SKM-1 treated with dmso at 0.1 percent for 144 hours (cell line): ENCODE results near the gene KIAA0319L.

ENCODE experiments used
- DNase-seq: peaks from one replicate; lab custom pipeline; 2025; ENCODE audit not compliant: unreplicated experiment; lab: John Stamatoyannopoulos, UW

The KIAA0319L gene

DNA sequence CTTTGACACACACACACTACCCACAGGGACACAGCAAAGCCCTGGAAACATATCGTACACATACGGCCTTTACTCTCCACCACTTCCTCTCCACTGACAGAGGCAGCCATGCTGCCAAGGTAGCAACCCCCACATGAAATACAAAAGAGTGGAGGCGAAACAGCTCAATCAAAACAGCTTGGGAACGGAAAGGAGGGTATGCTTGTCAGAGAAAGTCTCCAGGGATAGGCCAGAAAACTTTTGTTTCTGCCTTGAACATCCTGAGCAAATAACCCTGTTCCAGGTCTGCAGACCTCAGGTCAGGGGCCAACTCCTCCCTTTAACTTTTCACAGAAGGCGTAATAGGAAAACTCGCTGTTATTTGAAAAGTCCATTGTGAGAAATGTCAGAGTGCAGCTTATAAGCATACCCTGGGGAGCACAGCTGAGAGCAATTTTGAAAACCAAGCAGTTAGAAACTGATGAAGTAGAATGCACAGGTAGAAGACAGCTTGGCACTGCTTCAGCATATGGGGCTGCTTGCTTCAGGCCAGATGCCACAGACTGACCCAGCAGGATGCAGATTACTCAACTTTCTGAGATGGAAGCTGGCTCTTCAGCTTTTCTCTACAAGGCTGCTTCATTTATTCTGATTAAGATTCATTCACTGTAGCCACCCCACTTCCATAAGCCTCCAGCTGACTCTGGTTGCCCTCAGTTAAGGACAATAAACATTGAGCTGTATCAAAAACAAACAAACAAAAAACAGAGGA, 18.0 kb downstream of the KIAA0319L start:
- DNase-seq, result no peak

GRCh38 chr1:35537806-35538205, 19.4 kb downstream of the KIAA0319L start:
- no peak for DNase-seq

DNA sequence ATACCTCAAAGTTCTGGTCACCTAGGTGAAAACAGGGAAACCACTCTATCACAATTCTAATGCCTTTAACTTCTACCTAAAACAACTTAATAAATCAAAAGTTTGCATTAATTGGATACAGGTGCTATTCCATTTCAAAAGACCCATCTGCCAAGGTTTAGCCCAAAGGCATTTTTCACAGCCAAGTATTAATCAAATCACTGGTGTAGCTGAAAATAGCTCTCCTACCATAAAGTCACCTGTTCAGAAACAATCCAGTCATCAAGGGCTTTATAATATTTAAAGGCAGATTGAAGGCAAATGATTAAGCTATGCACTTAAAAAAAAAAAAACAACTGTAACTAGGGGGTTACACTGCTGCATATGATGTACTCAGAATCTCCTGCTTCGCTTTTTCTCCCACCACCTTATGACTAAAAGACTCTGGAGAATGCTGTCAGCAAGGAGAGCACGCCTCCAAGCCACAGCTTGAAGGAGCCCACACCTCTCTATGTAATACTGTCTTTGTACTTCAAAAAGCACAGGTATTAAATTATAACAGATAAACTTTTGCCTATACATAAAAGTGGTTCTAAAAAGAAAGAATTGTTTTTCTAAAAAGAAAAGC, 20.5 kb downstream of the KIAA0319L start:
- no peak for DNase-seq

DNA sequence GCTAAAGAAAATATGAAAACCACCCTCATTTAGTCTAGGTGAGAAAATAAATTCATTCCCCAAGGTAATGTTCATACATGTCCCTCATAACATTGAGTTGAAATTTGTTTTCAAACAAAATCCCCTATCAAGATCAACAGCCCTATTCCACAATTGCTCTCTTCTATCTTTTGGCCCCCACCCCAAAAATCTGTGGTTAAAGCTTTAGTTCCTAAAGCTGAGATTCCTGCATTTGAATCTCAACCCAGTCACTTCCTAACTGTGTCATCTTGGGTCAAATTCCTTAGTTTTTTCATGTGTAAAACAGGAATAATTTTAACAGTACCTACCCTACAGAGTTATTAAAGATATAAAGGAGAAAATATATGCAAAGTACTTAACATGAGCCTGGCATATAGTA, 22.0 kb downstream of the KIAA0319L start:
- no peak for DNase-seq

- no peak for DNase-seq
Measured at GRCh38 chr1:35533586-35533985, 23.6 kb downstream of the KIAA0319L start.

GRCh38 chr1:35532497-35533223, 24.5 kb downstream of the KIAA0319L start:
- DNase-seq, result no peak

DNA sequence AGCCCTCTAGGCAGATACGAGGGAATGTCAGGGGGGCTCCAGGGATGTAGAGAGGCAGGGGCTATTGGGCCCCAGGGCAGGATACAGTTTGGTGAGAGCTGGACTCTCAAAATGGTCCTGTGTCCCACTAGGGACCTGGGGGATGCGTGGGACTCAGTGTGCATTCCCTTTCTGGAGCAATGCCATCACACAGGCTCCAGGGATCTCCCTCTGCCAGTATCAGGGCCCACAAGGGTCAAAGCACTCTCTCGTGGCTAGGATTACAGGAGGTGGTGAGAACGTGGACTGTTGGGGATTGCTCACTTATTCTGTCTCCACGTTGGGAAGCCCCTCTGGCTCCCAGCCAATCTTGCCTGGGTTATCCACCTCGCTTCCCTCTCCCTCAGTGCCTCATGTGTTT, 25.8 kb downstream of the KIAA0319L start:
- DNase-seq, result no peak

DNA sequence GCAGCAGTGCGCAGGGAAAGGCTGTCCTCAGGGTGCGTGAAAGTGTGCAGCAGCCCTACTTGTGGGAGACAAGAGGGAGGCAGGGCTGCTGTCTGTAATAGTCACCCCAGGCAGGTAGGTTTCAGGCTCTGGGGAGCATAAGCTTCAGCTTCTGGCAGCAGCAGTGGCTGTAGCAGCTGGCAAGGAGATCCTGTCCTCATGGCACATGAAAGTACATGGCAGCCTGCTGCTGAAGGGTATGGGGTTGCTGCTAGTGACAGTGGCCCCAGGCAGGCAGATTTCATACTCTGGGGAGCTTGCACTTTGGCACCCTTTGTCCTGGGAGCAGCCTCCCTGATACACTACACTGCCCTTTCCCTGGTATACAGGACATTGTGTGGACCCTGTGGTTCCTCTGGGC, 26.3 kb downstream of the KIAA0319L start:
- no peak for DNase-seq

DNA sequence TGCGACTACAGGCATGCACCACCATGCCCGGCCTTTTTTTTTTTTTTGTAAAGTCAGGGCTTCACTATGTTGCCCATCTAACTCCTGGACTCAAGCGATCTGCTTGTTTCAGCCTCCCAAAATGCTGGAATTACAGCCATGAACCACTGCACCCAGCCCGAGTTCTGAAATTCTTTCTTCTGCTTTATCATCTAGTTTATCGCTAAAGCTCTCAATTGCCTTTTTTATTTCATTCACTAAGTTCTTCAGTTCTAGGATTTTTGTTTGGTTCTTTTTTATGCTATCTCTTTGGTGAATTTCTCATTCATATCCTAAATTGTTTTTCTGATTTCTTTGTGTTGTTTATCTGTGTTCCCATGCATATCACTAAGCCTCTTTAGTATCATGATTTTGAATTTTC, 27.0 kb downstream of the KIAA0319L start:
- no peak for DNase-seq

DNA sequence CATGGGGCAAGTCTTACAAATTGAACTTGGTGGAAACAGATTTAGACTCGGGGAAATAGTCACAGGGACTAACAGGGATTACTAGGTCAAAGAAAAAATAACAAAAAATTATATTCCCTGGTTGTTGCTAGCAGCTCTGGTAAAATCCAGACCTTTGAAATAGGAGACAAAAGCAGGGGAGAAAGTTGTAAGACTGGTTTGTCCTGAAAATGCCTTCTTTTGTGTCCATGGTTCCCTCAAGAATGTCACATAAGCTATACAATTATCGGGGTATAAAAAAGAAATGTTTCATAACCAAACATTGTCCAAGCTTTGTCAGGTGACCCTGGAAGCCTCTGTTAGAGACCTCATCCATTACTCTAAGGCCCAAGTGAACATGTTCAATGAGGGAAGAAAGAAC, 33.1 kb downstream of the KIAA0319L start:
- DNase-seq, result no peak

GRCh38 chr1:35519432-35519831, 37.8 kb downstream of the KIAA0319L start:
- no peak for DNase-seq

GRCh38 chr1:35518183-35518582, 39.0 kb downstream of the KIAA0319L start:
- DNase-seq, result no peak

GRCh38 chr1:35511305-35511704, 45.9 kb downstream of the KIAA0319L start:
- DNase-seq, result no peak

DNA sequence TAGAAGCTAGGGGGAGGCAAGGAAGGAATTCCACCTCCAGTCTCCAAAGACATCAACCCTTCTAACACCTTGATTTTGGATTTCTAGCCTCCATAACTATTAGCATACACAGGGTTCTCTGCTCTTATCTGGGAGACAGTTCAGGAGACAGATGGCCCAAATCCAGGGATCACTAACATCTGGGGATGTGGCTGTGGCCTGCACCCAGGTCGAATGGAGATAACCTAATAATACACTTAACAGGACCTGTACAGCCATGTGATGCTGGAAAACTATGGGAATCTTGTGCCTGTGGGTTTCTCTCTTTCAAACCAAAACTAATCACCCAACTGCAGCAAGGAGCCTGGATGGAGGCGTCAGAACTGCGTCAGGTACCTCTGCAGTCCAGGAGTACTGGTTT, 47.6 kb downstream of the KIAA0319L start:
- no peak for DNase-seq

- DNase-seq, result no peak
Measured at GRCh38 chr1:35507947-35508346, 49.3 kb downstream of the KIAA0319L start.

GRCh38 chr1:35506960-35507912, 50.0 kb downstream of the KIAA0319L start:
- no peak for DNase-seq

- no peak for DNase-seq
Measured at GRCh38 chr1:35505911-35506798, 51.0 kb downstream of the KIAA0319L start.

- DNase-seq, result no peak
Measured at GRCh38 chr1:35502242-35502641, 55.0 kb downstream of the KIAA0319L start.

DNA sequence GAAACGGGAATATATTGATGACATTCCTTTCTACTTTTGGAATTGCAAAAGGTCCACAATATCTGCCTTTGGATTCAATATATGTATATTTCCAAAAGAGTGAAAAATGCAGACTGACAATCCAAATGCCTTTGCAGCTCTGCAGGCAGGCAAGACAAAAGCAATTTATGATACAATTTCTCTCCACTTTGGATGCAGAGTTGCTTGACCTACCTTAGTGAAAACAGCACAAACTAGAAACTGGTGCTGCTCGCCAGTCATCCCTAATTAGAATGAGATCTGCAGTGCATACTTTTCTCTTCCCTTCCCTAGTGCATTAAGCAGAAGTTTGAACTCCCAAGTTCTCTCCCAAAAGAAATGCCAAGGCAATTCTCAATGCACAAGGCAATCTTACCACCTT, 56.8 kb downstream of the KIAA0319L start:
- DNase-seq, result no peak

DNA sequence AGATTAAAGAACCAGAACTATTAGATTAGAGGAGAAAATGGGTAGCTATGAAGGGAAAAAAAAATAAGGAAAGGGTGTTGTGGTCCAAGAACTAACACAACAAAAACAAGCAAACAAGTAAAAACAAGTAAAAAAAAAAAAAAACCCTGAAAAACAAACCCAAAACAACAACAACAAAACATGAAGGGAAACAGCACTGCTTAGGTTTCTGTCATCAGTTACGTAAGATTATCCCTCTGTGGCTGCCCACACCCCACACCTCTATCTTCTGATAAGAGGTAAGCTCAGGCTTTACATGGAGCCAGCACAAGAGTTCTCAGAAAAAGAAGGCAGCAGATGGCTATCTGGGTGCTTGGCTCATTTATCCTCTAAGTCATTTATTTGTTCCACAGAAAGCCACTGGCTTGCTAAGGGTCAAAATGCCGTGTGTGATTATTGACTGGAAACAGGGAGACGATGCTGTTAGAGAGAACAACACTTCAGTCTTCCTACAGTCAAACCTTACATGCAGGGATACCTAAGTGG, 57.5 kb downstream of the KIAA0319L start:
- DNase-seq, result no peak
